Fibroblast of the aortic adventitia (primary cell): ENCODE measurements around the gene SLC30A10. TPM values are rescaled to one million over a fixed set of nuclear protein-coding genes. Genes with fewer than 3 reads are reported as not detected.
"Not testable (repeated sequence)": the region's sequence is repeated elsewhere in the genome, so short reads cannot be mapped to it uniquely, and the experiment has no call there.

Experiments
- DNase-seq: peaks from one replicate; pipeline ENCODE4 v3.0.0-alpha.2; 2010; ENCODE audit warnings: low read depth
- H3K4me3 ChIP-seq: 2 replicates; pipeline ENCODE4 v1.5.1; 2011; ENCODE audit warnings: low read depth, mild to moderate bottlenecking, control low read depth, low read length, moderate library complexity
- total RNA-seq: library from RNA; depleted of rRNA; stranded (reverse); fragments of >200 nt; gene quantifications from 2 replicates; pipeline ENCODE4 v1.2.3, GENCODE V29; 2012; ENCODE audit warnings: low replicate concordance
- TF ChIP-seq, protein P1 (sequence below): IDR thresholded peaks from 2 replicates; pipeline ENCODE4 v1.5.1; 2011; ENCODE audit warnings: mild to moderate bottlenecking, low read length, control low read depth, inconsistent platforms; ENCODE audit not compliant: insufficient read depth

The SLC30A10 gene
- total RNA-seq, 1 donor = 0.45 TPM

DNA sequence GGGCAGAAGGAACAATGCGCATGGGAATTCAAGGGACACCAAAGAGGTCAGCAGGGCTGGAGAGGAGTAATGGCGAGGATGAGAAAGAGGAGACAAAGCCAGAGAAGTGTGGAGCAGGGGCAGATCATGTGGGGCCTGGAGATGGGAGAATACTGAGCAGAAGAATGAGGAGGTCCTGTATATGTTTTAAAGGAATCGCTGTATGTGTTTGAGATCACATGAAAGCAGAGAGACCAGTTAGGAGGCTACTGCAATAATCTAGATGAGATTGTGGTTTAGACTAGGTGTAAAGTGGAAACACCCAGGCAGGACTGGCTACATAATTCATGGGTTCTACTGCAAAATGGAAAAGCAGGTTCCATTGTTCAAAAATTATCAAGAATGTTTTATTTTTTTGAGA lies 33.3 kb upstream of the SLC30A10 start:
- no peak overlapping the region for H3K4me3 ChIP-seq
- TF ChIP-seq, protein P1, sequence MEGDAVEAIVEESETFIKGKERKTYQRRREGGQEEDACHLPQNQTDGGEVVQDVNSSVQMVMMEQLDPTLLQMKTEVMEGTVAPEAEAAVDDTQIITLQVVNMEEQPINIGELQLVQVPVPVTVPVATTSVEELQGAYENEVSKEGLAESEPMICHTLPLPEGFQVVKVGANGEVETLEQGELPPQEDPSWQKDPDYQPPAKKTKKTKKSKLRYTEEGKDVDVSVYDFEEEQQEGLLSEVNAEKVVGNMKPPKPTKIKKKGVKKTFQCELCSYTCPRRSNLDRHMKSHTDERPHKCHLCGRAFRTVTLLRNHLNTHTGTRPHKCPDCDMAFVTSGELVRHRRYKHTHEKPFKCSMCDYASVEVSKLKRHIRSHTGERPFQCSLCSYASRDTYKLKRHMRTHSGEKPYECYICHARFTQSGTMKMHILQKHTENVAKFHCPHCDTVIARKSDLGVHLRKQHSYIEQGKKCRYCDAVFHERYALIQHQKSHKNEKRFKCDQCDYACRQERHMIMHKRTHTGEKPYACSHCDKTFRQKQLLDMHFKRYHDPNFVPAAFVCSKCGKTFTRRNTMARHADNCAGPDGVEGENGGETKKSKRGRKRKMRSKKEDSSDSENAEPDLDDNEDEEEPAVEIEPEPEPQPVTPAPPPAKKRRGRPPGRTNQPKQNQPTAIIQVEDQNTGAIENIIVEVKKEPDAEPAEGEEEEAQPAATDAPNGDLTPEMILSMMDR = no peak
- DNase-seq = no peak

DNA sequence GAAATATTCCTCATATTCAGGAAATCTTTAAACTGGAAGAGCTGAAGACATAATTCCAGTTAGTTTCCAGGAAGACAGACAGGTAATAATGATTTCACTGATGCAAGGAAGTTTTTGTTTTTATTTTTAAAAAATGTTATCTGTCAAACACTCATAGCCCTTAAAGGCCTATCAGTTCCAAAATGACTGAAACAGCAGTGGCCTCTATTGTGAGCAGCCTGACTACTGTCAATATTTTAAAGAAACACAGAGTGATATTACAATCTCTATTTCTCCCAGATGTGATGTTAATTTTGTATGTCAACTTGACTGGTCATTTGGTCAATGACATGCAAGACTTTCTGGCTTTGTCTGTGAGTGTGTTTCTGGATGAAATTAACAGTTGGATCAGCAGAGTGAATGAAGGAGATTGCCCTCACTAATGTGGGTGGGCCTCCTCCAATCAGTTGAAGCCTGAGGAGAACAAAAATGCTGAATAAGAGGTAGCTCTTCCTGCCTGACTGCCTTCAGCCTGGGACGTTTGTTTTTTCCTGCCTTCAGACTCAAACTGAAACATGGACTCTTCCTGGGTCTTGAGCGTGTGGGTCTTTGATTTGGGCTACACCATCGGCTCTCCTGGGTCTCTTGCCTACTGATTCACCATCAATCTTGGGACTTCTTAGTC lies 31.3 kb upstream of the SLC30A10 start:
- DNase-seq = no peak
- H3K4me3 ChIP-seq = no peak overlapping the region
- TF ChIP-seq, protein P1 = no peak

DNA sequence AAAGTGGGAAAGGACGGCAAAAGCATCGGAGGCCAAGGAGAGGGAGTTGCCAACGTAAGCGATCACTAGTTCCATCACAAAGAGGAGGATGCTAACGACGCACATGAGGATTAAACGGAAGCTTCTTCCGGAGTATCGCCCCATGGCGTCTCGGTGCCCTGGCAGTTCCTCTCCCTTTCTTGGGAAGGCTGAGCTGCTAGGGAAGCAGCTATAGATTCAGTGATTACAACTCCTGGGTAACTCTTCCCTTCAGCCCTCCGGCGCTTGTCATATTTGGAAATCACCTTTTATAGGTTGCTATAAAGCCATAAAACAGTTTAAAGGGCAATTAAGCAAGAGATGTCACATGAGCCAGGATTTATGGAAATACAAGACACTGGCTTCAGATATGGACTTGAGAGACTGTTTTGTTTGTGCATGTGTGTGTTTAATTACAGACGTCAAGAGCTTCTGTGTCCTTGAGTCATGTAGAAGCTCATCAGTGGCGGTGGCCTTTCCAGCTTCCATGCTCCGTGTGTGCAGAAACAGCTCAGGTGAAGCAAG lies 30.6 kb upstream of the SLC30A10 start:
- no peak overlapping the region for H3K4me3 ChIP-seq
- TF ChIP-seq, protein P1 = no peak
- DNase-seq = no peak

DNA sequence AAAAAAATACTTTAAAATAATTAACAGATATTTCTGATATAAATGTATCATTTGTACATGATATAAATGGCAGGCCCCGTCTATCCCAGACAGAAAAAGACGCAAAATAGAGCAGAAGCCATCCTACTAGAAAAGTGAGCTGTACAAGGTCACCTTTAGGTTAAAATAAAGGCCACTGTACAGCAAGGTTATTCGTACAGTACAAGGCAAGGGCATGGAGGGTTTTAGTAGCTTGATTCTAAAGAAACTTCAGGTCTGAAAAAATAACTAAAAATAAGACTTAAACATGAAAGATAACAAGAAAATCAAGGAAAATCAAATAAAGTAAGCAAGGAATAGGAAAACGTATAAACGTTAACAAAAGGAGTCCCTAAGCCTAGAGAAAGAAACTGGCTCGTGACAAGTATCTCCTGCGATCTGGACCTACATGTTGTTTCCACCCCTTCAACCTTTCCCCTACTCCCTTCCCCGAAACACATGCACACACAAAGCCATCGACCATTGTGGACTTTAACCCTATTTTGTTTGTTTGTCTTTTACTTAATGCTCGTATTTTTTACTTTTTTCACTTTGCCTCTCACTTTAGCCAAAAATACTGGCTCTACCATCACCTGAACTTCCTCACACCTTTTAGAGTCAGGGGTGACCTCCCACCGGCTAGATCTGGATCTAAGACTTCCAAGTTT lies 26.5 kb upstream of the SLC30A10 start:
- no peak for DNase-seq
- H3K4me3 ChIP-seq = no peak overlapping the region
- TF ChIP-seq, protein P1 = no peak

GRCh38 chr1:219954052-219954451 lies 25.7 kb upstream of the SLC30A10 start:
- TF ChIP-seq, protein P1 = no peak
- DNase-seq = no peak
- H3K4me3 ChIP-seq = no peak overlapping the region

DNA sequence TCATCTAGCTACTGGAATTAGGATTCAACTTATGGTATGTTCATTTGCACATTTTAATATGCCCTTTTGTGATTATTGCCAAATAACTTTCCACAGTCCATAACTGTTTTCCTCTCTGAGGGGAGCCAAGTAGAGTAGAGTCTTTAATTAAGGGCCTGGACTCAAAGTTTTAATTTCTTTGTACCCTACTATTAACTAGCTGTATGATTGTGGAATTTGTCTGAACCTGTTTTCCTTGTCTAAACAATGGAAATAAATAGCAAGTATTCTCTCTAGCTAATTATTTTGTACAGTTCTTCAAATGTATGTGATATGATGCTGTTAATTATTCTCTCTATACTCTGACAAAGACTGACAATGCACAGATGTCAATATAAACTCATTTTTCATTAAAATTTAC lies 24.0 kb upstream of the SLC30A10 start:
- no peak overlapping the region for H3K4me3 ChIP-seq
- TF ChIP-seq, protein P1 = no peak
- no peak for DNase-seq

- not testable (repeated sequence) for DNase-seq
These were observed 20.9 kb upstream of the SLC30A10 start for GRCh38 chr1:219949227-219949626.

DNA sequence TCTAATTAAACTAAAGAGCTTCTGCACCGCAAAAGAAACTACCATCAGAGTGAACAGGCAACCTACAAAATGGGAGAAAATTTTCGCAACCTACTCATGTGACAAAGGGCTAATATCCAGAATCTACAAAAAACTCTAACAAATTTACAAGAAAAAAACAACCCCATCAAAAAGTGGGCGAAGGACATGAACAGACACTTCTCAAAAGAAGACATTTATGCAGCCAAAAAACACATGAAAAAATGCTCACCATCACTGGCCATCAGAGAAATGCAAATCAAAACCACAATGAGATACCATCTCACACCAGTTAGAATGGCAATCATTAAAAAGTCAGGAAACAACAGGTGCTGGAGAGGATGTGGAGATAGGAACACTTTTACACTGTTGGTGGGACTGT lies 20.4 kb upstream of the SLC30A10 start:
- not testable (repeated sequence) for H3K4me3 ChIP-seq, DNase-seq

More at GRCh38 chr1:219949227-219949626, 20.9 kb upstream of the SLC30A10 start:
- H3K4me3 ChIP-seq = not testable (repeated sequence)
